Gastroesophageal sphincter (tissue), 4 donors: ENCODE data around the gene VSIG8. TPM values are rescaled to one million over a fixed set of nuclear protein-coding genes. Genes with fewer than 3 reads are reported as not detected.

Experiments
- ATAC-seq: fragments of 150-250 bp; one replicate; pipeline ENCODE4 v1.9.1; 2016; ENCODE audit warnings: mild to moderate bottlenecking, moderate library complexity
- H3K27ac ChIP-seq, 4 donors: fragments of 200-600 bp; sonication (generic) in 3 of 4; 1 replicate in 3 of 4; 2 replicates in 1 of 4; pipeline ENCODE4 v1.5.1; 2016 to 2019
- H3K27me3 ChIP-seq: fragments of 200-600 bp; sonication (generic); one replicate; pipeline ENCODE4 v1.5.1; 2019
- H3K36me3 ChIP-seq, 2 donors: fragments of 200-600 bp; sonication (generic); one replicate each; pipeline ENCODE4 v1.5.1; 2019; ENCODE audit warnings: control low read depth in 1 of 2
- H3K4me1 ChIP-seq, 3 donors: fragments of 200-600 bp; sonication (generic); 1 replicate in 2 of 3; 2 replicates in 1 of 3; pipeline ENCODE4 v1.5.1; 2016 to 2019; ENCODE audit warnings: control low read depth in 2 of 3
- H3K4me3 ChIP-seq, 2 donors: fragments of 200-600 bp; sonication (generic); one replicate each; pipeline ENCODE4 v1.5.1; 2019; ENCODE audit warnings: mild to moderate bottlenecking in 1 of 2, moderate library complexity in 1 of 2
- H3K9me3 ChIP-seq, 3 donors: fragments of 200-600 bp; sonication (generic); one replicate each; pipeline ENCODE4 v1.5.1; 2017 to 2019; ENCODE audit warnings: control low read depth in 2 of 3
- EP300 ChIP-seq: sonication (generic); formaldehyde crosslinking; IDR thresholded peaks from one replicate; pipeline ENCODE4 v1.6.1; 2017; ENCODE audit warnings: antibody characterized with exemption, mild to moderate bottlenecking
- POLR2A ChIP-seq, 2 donors: fragments of 450-650 bp; IDR thresholded peaks; one replicate each; pipeline ENCODE4 v1.6.1; 2017; ENCODE audit warnings: antibody characterized with exemption in 2 of 2, mild to moderate bottlenecking in 2 of 2, moderate library complexity in 1 of 2
- POLR2AphosphoS5 ChIP-seq: sonication (generic); formaldehyde crosslinking; IDR thresholded peaks from one replicate; pipeline ENCODE4 v1.6.1; 2017; ENCODE audit warnings: antibody characterized with exemption
- WGBS, 2 donors: methylation state at CpG; one replicate each; pipeline ENCODE4 v1.1.5; 2018; ENCODE audit warnings: low coverage in 1 of 2; 5-methylcytosine and 5-hydroxymethylcytosine counted together
- total RNA-seq, 4 donors: library from RNA; depleted of rRNA; stranded (reverse); fragments of >200 nt; gene quantifications; one replicate each; pipeline ENCODE4 v1.1.0, GENCODE V29; 2016
- TF ChIP-seq, protein P1 (sequence below), 4 experiments: fragments of 200-600 bp in 2 of 4; fragments of 450-650 bp in 2 of 4; sonication (generic) in 1 of 4; IDR thresholded peaks; one replicate each; pipeline ENCODE4 v1.5.1; 2017 to 2019; ENCODE audit warnings: antibody characterized with exemption in 4 of 4, mild to moderate bottlenecking in 2 of 4, moderate library complexity in 2 of 4

The VSIG8 gene
- total RNA-seq, 4 donors from 2014 or later = not detected

DNA sequence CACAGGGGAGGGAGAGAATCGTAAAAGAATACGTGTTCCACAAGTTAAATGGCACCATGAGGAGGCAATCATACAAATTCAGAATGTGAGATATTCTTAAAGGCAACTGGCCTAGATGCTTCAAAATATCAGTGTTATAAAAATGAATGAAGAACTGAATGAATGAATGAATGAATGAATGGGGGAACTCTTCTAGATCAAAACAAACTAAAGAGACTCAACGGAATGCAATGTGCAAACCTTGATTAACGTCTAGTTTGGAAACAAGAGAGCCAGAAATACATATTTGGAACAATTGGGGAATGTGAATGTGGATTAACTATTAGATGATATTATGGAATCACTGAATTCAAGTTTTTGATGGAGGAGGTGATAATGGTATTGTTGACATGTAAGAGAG lies 20.7 kb upstream of the VSIG8 start:
- peaks cover 0 to 3% of the 10 kb centered on the region in 2 donors for H3K36me3 ChIP-seq
- no peaks in the 10 kb centered on the region for H3K27me3 ChIP-seq
- no peak for TF ChIP-seq POLR2AphosphoS5
- TF ChIP-seq, protein P1, sequence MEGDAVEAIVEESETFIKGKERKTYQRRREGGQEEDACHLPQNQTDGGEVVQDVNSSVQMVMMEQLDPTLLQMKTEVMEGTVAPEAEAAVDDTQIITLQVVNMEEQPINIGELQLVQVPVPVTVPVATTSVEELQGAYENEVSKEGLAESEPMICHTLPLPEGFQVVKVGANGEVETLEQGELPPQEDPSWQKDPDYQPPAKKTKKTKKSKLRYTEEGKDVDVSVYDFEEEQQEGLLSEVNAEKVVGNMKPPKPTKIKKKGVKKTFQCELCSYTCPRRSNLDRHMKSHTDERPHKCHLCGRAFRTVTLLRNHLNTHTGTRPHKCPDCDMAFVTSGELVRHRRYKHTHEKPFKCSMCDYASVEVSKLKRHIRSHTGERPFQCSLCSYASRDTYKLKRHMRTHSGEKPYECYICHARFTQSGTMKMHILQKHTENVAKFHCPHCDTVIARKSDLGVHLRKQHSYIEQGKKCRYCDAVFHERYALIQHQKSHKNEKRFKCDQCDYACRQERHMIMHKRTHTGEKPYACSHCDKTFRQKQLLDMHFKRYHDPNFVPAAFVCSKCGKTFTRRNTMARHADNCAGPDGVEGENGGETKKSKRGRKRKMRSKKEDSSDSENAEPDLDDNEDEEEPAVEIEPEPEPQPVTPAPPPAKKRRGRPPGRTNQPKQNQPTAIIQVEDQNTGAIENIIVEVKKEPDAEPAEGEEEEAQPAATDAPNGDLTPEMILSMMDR (IDR thresholded peaks at IDR 0.05) = no peak
- TF ChIP-seq POLR2A (IDR thresholded peaks at IDR 0.05) = no peak
- no peak for TF ChIP-seq EP300
- WGBS, 2 donors = 87 to 94% methylated on average over 3 of the region's 4 CpGs
- H3K4me1 ChIP-seq = peaks cover 0 to 8% (median 0%) of the 10 kb centered on the region in 3 donors
- no peak overlapping the region for H3K27ac ChIP-seq
- H3K9me3 ChIP-seq = no peaks in the 10 kb centered on the region
- ATAC-seq = no peak
- H3K4me3 ChIP-seq = no peak overlapping the region

DNA sequence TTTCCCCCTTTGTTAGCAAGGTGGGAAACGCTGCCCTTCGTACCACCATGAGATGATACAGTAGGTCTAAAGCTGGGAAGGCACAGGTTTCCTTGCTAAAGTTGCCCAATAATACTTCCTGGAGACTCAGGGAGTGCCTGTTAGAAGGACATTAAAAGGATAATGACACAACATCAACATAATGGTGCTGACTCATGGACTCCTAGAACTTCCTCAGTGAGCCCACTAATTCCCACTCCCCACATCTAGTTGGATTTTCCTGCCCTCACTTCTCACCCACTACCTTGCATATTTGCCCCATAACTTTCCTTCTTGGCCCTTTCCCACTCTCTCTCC lies 20.0 kb upstream of the VSIG8 start:
- no peak overlapping the region for H3K4me3 ChIP-seq
- peaks cover 0 to 3% of the 10 kb centered on the region in 2 donors for H3K36me3 ChIP-seq
- no peaks in the 10 kb centered on the region for H3K9me3 ChIP-seq
- H3K27ac ChIP-seq = no peak overlapping the region
- no peak for ATAC-seq
- H3K27me3 ChIP-seq = no peaks in the 10 kb centered on the region
- 81 to 86% methylated on average over 2 of the region's 2 CpGs for WGBS, 2 donors
- TF ChIP-seq, protein P1 (IDR thresholded peaks at IDR 0.05) = no peak
- TF ChIP-seq POLR2AphosphoS5 (no peak), POLR2A (IDR thresholded peaks at IDR 0.05) (no peak), EP300 (no peak)
- H3K4me1 ChIP-seq = peaks cover 0 to 8% (median 0%) of the 10 kb centered on the region in 3 donors

DNA sequence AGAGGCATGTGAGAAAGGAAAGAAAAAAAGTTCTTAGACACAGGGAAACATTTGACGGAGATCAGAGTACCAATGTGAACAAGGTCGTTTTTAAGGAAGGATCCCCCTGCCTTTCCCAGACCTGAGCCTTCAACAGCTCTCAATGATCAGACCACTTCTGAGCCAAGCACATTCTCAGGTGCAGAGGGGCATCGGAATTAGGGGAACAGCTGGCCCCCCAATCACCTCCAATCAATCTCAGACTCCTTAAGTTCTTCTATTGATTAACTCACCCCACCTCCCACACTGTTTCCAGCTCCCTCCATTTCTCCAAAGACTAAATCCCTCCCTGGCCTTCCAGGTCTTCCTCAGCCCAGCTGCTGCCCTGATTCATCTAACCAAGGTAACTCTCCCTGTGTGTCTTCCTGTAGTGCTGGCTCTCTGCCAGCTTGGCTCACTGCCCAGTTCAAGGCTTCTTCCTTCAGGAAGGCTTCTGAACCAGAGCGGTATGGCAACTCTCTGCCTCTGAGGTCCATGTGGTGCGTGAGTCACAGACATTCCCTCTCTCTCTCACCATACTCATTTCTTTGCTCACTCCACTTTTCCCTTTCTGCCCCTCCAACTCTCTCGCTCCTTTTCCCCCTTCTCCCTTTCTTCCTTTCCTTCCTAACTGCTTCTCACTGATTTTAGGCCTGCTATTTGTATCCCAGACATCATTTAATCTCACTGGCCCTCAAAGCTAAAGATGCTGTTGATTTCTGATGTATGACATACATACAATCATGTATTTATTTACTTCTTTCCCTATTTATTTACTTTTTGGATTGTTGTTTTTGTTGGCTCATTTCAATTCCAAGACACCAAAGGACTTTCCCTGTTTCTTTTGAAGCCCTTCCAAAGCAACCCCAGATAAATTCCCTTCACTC lies 19.4 kb upstream of the VSIG8 start:
- no peak for TF ChIP-seq POLR2AphosphoS5
- TF ChIP-seq POLR2A (IDR thresholded peaks at IDR 0.05) = no peak
- no peak for TF ChIP-seq EP300
- TF ChIP-seq, protein P1 (IDR thresholded peaks at IDR 0.05) = no peak
- H3K27me3 ChIP-seq = no peaks in the 10 kb centered on the region
- peaks cover 0 to 8% (median 0%) of the 10 kb centered on the region in 3 donors for H3K4me1 ChIP-seq
- H3K27ac ChIP-seq = no peak overlapping the region
- no peak for ATAC-seq
- no peak overlapping the region for H3K4me3 ChIP-seq
- H3K9me3 ChIP-seq = no peaks in the 10 kb centered on the region
- 56 to 62% methylated on average over 6 of the region's 6 CpGs for WGBS, 2 donors
- H3K36me3 ChIP-seq = peaks cover 0 to 3% of the 10 kb centered on the region in 2 donors

DNA sequence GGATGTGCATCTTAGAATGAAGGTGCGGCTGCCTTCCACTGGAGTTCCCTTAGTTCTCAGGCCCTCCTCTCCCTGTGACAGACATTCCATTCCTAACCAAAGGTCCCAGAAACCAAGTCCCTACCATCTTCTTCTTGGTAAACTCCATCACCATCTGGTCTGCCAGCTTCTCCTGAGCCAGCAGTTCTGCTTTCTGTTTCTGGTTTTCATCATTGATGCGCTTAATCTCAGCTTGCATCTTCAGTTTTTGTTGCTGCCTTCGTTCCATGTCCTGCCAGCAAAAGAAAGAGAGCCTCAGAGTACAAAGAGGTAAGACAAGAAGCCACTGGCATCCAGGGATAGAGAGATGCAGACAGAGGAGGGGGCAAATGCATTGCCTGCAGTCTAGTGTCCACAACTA lies 18.0 kb upstream of the VSIG8 start:
- no peak for ATAC-seq
- no peaks in the 10 kb centered on the region for H3K27me3 ChIP-seq
- 83% methylated on average over 3 of the region's 3 CpGs; no CpG with 5 or more reads in 1 of the 2 donors for WGBS, 2 donors
- no peak overlapping the region for H3K27ac ChIP-seq
- H3K4me3 ChIP-seq = no peak overlapping the region
- H3K36me3 ChIP-seq = peaks cover 0 to 3% of the 10 kb centered on the region in 2 donors
- no peaks in the 10 kb centered on the region for H3K9me3 ChIP-seq
- TF ChIP-seq POLR2AphosphoS5 (no peak), EP300 (no peak), POLR2A (IDR thresholded peaks at IDR 0.05) (no peak)
- TF ChIP-seq, protein P1 (IDR thresholded peaks at IDR 0.05) = no peak
- peaks cover 0 to 8% (median 0%) of the 10 kb centered on the region in 3 donors for H3K4me1 ChIP-seq

DNA sequence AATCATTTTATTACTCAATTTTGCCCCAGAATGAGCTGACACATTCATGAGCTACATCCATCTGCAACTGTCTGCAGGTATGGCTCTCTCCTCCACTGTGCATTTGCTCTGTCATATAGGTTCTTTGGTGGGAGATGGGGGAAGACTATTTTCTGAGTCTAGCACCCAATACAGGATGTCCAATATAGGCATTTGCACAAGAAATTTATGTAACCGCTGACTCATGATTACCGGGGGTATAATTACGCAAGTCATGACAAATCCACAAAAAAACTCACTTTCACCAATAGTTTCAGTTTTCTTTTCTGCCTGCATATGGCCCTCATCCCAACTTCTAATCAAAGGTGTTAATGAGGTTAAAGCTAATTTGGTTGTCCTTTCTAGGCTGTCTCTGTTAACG lies 17.5 kb upstream of the VSIG8 start:
- Histone ChIP-seq H3K4me3 (no peak overlapping the region), H3K4me1 (peaks cover 0 to 8% (median 0%) of the 10 kb centered on the region in 3 donors), H3K27me3 (no peaks in the 10 kb centered on the region), H3K9me3 (no peaks in the 10 kb centered on the region), H3K27ac (no peak overlapping the region), H3K36me3 (peaks cover 0 to 3% of the 10 kb centered on the region in 2 donors)
- TF ChIP-seq POLR2A (IDR thresholded peaks at IDR 0.05) (no peak), EP300 (no peak)
- TF ChIP-seq, protein P1 (IDR thresholded peaks at IDR 0.05) = no peak
- 61 to 90% methylated on average over 3 to 4 of the region's 4 CpGs for WGBS, 2 donors
- ATAC-seq = no peak
